GM06990 (cell line): ENCODE results near the gene CRIM1.

Experiments used
- DNase-seq: peaks from one replicate; pipeline ENCODE4 v3.0.0-alpha.2; 2011; ENCODE audit not compliant: insufficient read length; ENCODE audit errors: extremely low read depth
- H3K27me3 ChIP-seq: replicated peaks from 2 replicates; pipeline ENCODE4 v1.6.0; 2011; ENCODE audit warnings: low read length; ENCODE audit not compliant: control insufficient read depth, insufficient read depth
- H3K36me3 ChIP-seq: 2 replicates; pipeline ENCODE4 v1.5.1; 2011; ENCODE audit warnings: low read length; ENCODE audit not compliant: control insufficient read depth, insufficient read depth
- H3K4me3 ChIP-seq: replicated peaks from 2 replicates; pipeline ENCODE4 v1.5.1; 2011; ENCODE audit warnings: low read depth, mild to moderate bottlenecking, control low read depth, low read length
- TF ChIP-seq, protein P1 (sequence below): IDR thresholded peaks from 2 replicates; pipeline ENCODE4 v1.5.1; 2011; ENCODE audit warnings: low read length, control low read depth, mild to moderate bottlenecking, inconsistent platforms; ENCODE audit not compliant: insufficient read depth, poor library complexity, severe bottlenecking

CRIM1 gene

DNA sequence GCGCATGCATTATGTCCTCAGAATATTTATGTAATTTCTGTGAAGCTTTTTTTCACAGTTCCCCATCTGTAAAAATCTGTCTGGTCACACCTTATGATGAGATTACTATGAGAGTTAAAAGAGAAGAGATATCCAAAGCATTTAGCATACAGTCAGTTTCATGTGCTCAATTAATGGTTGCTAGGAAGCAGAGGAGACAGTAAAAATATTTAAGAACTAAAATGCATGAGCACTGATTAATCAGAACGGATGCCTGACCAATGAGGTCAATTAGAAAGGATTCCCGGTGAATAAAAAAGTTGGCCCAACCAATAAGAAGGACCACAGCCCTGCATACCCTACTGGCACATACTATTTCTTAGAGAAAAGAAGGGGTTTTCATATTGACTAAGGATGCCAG, 12.0 kb upstream of the CRIM1 start:
- Histone ChIP-seq H3K36me3 (no peaks in the 10 kb centered on the region), H3K27me3 (no peaks in the 10 kb centered on the region), H3K4me3 (no peak overlapping the region)
- DNase-seq: no peak
- TF ChIP-seq, protein P1, sequence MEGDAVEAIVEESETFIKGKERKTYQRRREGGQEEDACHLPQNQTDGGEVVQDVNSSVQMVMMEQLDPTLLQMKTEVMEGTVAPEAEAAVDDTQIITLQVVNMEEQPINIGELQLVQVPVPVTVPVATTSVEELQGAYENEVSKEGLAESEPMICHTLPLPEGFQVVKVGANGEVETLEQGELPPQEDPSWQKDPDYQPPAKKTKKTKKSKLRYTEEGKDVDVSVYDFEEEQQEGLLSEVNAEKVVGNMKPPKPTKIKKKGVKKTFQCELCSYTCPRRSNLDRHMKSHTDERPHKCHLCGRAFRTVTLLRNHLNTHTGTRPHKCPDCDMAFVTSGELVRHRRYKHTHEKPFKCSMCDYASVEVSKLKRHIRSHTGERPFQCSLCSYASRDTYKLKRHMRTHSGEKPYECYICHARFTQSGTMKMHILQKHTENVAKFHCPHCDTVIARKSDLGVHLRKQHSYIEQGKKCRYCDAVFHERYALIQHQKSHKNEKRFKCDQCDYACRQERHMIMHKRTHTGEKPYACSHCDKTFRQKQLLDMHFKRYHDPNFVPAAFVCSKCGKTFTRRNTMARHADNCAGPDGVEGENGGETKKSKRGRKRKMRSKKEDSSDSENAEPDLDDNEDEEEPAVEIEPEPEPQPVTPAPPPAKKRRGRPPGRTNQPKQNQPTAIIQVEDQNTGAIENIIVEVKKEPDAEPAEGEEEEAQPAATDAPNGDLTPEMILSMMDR: no peak

DNA sequence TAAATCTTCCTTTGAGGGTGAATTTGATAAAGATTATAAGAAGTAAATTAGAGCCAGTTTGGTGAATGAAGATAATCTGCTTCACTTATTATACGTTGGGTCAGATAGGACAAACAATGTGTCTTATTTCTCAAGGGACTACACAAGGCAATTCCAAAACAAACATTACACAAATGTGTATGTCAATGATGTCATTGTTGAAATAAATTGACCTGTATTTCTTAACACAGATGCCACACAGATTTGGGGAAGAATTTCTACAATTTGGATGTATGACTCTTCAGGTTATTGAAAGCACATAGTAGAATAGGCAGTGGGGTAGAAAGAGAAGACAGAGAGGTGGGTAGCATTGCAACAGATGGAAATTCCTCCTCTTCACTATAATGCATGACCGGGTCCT, 6.9 kb upstream of the CRIM1 start:
- H3K36me3 ChIP-seq: no peaks in the 10 kb centered on the region
- TF ChIP-seq, protein P1: no peak
- H3K27me3 ChIP-seq: no peaks in the 10 kb centered on the region
- H3K4me3 ChIP-seq: no peak overlapping the region
- DNase-seq: no peak

DNA sequence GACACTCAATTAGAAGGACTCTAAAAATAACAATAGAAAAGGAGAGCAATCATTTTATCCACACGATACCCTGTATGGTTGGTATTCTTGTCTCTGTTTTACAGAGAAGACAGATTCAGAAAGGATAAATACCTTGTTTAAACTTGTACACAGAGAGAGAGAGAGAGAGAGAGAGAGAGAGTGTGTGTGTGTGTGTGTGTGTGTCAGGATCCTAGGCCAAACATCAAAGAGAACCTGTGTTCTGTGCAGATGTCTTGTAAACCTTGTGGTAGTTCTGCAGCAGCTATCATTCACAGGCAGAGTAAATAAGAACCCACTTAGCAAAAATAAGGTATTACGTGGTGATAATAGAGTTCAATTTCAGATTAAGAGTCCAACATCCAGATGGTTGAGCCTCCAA, 4.3 kb upstream of the CRIM1 start:
- TF ChIP-seq, protein P1: no peak
- H3K27me3 ChIP-seq: no peaks in the 10 kb centered on the region
- DNase-seq: no peak
- H3K4me3 ChIP-seq: no peak overlapping the region
- H3K36me3 ChIP-seq: no peaks in the 10 kb centered on the region

DNA sequence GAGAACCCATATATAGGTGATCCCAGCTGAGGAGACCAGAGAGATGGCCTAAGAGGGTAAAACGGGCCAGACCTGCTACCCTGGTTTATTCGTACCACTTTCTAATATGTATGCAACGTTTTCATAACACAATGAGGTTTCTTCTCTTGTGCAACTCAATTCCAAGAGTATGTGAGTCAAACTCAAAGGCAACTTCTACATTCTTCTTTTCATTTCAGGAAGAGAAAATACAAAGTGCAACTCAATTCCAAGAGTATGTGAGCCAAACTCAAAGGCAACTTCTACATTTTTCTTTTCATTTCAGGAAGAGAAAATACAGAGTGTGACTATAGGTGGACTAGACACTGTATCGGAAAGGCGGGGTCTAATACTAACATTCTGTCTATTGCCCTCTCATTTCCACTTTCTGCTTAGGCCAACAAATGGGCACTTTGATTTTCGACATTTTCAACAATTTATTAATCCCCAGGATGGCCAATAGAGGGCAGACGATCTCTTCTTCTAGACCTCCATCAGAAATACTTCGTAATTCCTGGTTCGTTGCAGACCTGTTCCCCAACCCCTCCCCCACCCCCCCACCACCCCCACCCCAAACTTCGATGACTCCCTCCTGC, 3.7 kb upstream of the CRIM1 start:
- TF ChIP-seq, protein P1: peak; percentile 42
- Histone ChIP-seq H3K4me3 (no peak overlapping the region), H3K27me3 (no peaks in the 10 kb centered on the region), H3K36me3 (no peaks in the 10 kb centered on the region)
- no peak for DNase-seq

DNA sequence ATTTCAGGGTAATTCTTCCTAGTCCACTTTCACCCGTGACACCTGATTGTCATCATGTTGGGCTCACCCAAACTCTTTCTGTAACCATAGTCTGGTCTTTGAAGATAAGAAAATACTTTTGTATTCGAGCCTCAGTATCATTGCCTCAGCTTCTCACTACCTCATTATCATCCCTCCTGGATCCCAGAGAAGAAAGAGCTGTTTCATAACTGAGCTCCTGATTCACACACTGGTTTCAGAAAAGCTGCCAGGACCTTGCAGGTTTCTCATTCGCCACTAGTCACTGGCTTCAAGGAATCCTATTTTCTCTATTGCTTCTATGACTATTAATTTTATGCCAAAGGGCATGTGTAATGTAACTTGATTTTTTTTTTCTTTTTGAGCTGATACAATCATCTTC, 2.9 kb upstream of the CRIM1 start:
- no peaks in the 10 kb centered on the region for H3K36me3 ChIP-seq
- H3K27me3 ChIP-seq: peaks cover 2% of the 10 kb centered on the region; the same call in 1 of the 2 replicates
- H3K4me3 ChIP-seq: no peak overlapping the region
- no peak for DNase-seq
- TF ChIP-seq, protein P1: no peak

DNA sequence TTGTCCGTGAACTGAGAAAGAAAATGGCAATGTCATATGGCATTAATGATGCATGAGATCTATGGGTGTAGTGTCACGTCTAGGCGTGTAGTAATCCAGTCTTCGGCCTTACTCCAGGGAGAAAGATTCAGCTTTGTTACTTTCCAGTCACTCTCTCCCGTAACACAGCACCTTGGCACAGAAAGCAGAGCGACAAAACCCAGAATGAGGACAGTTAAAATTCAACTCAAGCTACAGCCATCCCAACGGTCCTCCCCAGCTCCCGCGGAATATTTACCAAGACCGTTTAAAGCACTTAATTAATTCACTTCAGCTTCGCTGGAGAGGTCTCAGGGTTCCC, 797 bp upstream of the CRIM1 start:
- H3K4me3 ChIP-seq: no peak overlapping the region
- H3K27me3 ChIP-seq: peaks cover 2% of the 10 kb centered on the region
- DNase-seq: no peak
- TF ChIP-seq, protein P1: no peak
- no peaks in the 10 kb centered on the region for H3K36me3 ChIP-seq
